GM19328 (cell line): ENCODE data around the gene SH2D7.
A peak's percentile ranks its signal among the peaks of the same experiment; 100 is the strongest.

Experiments
- ATAC-seq: cut with Tn5 transposase; IDR thresholded peaks from one replicate; pipeline ENCODE4 v1.9.1; 2021; ENCODE audit warnings: mild to moderate bottlenecking, moderate library complexity; ENCODE audit not compliant: unreplicated experiment

Gene SH2D7

GRCh38 chr15:78092261-78093041 lies at the start of gene SH2D7:
Gene SH2D7, plus strand, starts transcription at chr15:78092561. Its CDS starts 24 bp downstream, at chr15:78092585.
- ATAC-seq, result no peak

DNA sequence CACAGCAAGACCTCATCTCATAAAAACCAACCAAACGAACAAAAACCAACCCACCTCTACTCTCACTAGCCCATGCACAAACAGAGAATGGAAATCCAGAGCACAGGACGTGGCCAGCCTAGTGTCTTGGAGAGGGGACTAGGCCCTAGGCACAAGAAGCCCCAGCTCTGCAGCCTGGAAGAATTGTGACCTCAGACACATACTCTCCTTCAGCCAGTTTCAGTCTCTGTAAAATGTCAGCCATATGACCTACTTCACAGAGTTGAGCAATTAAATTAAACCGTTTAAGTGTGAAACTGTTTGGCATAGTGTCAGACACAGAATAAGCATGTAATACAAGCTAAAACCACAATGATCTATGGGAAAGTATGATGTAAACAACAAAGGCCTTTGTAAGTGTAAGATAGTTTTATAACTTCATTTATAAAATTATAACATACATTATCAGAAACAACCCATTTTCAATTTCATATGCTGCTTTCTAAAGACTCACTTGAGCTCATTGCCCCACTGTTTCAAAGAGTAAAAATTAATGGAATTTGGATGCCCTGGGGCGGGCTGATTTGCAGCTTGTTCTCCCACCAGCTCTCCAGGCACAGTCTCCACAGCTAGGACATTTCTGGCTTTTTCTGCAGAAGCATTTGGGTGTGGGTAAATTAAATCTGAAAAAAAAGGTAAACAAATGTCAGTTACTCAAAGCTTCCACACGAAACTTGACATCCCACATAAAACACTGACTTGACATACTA lies 47.8 kb upstream of the SH2D7 start:
- no peak for ATAC-seq

- ATAC-seq, result no peak
Observed at GRCh38 chr15:78045189-78045588, 47.2 kb upstream of the SH2D7 start.

DNA sequence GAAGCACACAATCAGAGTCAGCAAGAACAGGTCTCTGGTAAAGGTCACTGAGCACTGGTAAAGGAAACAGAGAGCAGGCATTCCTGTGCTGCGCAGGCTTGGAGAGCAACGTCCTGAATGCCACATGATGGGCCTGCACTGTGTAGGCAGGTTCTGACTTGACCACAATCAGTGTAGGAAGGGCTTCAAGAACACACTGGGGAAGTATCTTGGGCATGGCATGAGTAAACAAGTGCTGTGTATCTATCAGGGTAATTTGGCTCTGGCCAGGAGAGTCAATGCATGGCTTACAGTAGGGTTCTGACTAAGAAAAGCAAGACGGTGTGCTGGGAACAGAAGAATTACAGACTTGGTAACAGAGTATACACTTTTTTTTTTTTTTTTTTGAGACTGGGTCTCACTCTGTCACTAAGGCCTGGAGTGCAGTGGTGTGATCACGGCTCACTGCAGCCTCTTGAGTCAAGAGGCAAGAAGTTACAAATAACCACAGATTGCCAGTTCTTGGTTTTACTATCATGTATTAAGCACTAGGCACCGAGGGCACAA lies 45.5 kb upstream of the SH2D7 start:
- no peak for ATAC-seq

DNA sequence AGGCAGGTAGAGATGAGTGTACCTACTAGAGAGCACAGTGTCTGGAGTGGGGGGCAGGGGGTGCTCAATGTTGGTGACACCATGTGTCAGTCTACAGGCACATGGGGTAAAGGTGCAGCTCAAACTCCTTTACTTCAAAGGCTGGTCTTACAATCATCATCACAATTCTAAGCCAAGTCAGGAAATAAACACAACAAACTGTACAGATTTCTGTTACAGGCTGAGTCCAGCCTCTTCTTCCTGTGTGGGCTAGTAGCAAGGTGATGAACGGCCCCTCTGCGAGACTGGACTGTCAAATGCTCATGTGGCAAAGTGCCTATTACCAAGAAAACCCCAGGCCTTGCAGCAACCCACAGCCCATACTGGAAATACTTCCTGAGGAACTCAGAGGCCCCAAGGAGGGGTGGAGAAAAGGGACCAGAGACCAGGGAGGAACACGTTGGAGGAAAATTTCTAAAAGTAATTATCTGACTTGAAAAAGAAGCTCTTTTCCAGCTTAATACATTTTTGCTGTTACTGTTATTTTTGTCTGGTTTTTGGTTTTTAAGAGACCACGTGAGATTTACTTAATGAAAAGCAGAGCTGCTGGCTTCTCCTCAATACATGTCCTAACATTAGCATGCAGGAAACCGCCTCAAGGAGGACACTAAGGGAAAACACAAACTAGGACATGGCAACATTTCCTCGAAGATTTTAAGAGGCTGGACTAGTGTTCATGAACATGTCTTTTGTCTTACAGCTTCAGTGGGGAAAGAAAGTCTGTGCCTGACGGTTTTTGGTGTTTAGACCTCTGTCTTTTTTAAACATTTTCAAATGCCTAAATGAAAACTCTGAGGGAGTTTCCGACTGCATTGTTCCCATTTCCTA lies 44.4 kb upstream of the SH2D7 start:
- ATAC-seq, result no peak

DNA sequence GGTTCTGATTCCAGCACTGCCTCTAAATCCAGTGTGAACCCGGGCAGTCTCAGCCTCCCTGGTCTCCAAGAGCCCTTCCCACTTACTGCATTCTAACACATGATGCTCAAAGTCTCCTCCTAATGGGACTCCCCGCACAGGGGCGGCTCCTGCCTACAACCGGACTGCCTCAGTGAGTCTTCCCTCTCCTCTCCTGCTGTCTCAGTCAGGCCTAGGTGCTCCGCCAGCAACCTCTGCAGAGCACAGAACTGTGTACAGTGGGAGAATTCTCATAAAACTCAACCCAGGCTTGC lies 43.8 kb upstream of the SH2D7 start:
- ATAC-seq, result no peak

DNA sequence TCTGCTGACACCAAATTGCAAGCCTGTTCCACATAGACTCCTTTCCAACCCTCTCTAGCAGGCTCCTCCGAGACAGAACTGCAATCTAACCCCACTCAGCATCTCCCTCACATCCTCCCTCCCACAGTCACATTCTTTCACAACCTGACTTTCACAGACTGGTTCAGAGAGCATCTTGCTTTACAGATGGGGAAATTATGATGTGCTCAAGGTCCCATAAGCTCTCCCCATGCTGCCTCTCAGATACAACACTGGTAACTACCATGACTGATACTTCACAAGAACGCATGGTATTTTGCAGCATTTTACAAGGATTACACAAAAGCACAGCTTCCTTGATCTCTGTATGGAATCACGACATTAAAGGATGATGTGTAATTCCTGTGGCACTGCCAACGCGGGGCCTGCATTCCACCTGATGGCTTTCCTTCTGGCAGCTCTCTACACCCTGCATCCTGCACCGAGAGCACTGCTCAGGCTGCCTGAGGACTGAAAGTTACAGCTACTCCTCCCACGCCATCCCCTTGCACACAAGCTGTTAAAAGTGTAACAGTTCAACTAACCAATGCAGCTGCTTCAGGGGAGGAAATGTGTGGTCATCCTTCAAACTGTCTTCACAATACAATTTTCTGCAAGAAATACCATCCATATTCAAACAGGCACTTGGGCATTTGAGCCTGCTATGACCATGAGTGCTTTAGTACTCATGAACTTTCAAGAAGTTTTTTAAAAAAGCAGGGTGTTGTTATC lies 42.5 kb upstream of the SH2D7 start:
- ATAC-seq, result peak; percentile 81

GRCh38 chr15:78050441-78050809 lies 41.9 kb upstream of the SH2D7 start:
- ATAC-seq, result peak; percentile 11

DNA sequence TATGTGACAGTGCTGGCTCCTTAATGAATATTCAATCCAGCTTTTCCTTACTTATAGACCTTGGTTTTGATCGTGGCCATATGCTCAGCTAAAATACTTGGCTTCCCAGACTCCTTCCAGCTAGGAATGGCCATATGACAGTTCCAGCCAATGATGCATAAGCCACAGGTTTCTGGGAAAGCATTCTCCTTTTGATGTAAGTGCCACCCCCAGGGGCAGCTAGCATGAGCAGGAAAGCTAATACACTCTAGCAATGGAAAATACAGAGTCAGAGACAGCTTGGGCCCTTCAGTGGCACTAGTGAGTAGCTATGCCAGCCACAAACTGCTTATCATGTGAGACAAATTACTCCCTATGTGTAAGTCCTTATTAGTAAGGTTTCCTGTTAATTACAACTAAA lies 41.5 kb upstream of the SH2D7 start:
- ATAC-seq, result no peak

GRCh38 chr15:78051596-78051995 lies 40.8 kb upstream of the SH2D7 start:
- ATAC-seq, result no peak

DNA sequence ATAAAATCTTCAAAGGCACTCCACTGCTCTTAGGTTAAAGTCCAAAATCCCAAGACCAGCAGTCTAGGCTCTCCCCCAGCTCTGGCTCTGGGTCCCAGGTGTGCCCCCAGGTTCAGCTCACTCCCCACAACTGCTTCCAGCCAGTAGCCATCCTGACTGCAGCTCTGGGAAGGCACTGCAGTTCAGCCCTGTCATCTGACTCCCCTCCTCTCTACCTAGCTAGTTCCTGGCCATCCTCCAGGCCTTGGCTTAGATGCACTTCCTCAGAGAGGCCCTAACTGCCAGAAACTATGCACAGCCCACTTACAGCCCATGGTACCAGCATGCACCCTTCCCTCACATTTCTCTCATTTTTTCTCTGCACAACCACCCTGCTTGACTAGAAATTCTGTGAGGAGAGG lies 40.4 kb upstream of the SH2D7 start:
- ATAC-seq, result no peak

DNA sequence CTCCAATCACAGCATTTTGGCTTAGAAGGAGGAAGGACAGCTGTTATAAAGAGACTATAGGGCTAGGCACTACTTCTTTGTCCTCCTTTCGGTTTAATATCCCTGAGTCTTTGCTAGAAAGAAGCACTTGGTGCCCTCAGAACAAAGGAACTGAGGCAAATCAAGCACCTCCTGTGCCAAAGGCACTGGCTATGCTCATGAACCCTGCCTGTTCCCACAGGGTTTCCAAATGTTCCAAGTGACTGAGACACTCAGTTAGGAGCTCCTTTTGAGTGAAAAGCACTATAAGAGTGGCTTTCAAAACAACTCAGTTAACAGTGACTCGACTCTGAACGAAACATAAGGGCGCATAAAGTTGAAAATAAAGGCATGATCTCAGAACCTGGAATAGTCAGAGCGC lies 39.8 kb upstream of the SH2D7 start:
- no peak for ATAC-seq

GRCh38 chr15:78054518-78054917 lies 37.8 kb upstream of the SH2D7 start:
- ATAC-seq, result no peak

GRCh38 chr15:78054966-78055365 lies 37.4 kb upstream of the SH2D7 start:
- no peak for ATAC-seq

- ATAC-seq, result no peak
Observed at GRCh38 chr15:78055919-78056713, 36.2 kb upstream of the SH2D7 start.

DNA sequence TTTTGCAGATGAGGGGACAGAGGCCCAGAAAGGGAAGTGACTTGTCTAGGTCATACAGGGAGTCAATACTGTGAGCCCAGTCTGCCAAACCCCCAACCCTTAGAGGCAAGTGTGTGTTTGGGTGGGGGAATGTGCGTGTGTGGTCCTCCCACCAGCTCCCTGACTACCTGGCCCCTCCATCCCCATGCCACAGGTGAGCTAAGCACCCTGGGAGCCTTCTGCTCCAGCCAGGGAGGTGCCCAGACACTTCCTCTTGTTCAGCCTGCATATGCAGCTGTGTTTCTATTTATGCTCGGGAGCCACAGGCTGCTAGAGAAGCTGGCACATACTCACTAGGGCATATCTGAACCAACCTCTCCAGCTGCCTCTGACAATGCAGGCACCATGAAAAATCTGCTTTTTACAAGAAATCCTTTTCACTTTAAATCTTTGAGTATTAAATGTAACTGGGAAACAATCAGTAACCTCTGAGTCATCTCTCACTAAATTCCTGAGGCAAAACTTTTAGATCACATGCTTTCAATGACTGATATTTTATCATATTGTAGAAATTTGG lies 35.6 kb upstream of the SH2D7 start:
- no peak for ATAC-seq

DNA sequence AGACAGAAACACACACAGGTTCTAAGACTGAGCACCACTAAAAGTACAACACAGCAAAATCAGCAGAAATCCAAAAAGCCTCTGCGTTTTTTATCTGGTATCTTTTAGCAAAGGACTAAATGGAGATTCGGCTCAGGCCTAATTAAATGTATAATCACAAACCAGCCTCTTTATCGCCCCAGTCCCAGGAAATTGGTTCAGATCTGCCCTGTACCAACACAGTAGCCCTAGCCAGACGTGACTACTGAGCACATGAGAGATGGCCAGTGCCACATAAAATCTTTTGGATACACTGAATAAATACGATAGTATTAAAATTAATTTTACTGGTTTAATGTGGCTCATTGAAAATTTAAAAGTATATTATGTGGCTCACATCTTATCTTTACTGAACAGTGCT lies 34.6 kb upstream of the SH2D7 start:
- ATAC-seq, result no peak

DNA sequence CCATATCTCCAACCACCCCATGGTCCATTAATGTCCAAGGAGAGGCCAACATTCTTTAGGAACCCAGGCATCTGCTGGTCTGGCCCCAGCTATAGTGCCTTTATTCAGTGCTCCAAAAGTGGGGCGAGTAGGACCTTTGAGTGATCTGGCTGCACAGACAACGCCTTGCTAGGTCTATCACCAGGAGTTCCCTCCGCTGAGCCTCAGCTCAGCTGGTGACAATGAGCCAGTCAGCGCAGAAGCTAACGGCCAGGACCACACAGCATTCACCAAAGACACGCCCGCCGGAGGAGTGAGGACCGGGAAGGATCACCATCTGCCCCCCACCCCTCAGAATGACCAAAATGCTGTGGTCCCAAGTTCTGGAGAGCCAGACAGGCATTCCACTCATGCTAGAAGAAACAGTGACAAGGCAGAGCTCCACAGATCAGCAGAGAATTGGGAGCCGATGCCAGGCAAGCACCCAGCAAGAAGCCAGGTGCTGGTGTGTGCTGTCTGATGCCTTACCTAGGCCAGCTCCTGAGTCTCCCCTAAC lies 33.9 kb upstream of the SH2D7 start:
- ATAC-seq, result no peak

DNA sequence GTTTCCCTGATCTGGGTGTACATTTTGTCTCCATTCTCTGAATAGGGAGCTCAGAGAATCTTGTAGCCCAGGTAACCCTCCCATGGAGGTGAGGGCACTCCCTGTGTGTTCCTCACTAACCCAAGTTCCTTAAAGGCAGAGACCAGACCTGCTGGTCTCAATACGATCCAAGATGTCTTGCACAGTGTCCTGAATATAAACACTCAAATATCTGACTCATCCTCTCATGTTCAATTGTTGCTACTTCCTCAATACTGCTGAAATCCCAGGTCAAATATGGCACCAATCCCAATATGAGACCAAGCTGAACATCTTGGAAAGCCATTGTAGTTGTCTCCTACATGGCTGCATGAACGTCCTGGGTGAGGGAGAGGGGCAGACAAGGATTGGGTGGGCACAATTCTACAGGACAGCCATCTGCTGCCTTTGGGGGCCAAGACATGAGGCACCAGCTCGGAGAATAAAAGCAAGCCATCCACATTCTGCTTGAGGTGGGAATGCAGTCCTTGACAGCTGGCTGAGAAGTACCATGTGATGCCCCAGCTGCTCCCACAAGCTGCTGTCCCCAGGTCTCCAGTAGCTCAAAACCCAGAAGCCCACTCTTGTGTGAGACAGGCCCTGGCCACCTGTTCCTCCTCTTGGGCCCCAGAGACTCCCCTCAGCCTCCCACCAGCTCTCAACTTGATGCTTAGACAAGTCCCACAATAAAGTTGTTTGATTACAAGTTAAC lies 33.1 kb upstream of the SH2D7 start:
- no peak for ATAC-seq
